ENCODE data around the gene ZNF618.

GRCh38 chr9:113989714-113990569 is 113.8 kb downstream of the ZNF618 start:
- TF ChIP-seq POLR2AphosphoS5 (IDR thresholded peaks at IDR 0.05) (no peak), CTCF (IDR thresholded peaks at IDR 0.05) (no peak), POLR2A (IDR thresholded peaks at IDR 0.05) (no peak), EP300 (IDR thresholded peaks at IDR 0.05) (no peak)
